ENCODE measurements around the gene SLC39A9.
A peak's percentile ranks its signal among the peaks of the same experiment; 100 is the strongest.

The SLC39A9 gene

DNA sequence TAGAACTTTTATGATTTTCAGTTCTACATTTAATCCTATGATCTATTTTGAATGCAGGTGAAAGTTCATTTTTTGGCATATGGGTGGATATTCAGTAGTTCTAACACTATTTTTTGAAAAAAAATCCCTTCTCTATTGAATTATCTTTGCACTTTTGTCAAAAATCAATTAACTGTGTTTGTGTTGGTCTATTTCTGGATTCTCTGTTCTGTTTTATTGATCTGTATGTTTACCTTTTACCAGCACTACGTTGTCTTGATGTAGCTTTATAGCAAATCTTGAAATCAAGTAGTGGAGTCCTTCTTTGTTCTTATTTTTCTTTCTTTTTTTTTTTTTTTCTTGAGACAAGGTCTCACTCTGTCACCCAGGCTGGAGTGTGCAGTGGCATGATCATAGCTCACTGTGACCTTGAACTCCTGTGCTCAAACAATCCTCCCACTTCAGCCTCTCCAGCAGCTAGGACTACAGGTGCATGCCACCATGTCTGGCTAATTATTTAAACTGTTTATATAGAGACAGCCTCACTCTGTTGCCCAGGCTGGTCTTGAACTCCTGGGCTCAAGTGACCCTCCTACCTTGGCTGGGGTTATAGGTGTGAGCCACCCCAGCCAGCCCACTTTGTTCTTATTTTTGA, 31.9 kb downstream of the SLC39A9 start:
- H3K4me3 ChIP-seq (ENCODE audit: low read depth, low read length) = no peak overlapping the region
- TF ChIP-seq, protein P1, sequence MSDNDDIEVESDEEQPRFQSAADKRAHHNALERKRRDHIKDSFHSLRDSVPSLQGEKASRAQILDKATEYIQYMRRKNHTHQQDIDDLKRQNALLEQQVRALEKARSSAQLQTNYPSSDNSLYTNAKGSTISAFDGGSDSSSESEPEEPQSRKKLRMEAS (IDR thresholded peaks at IDR 0.05; ENCODE audit: low read depth, low read length) = no peak
- TF ChIP-seq, protein P2, sequence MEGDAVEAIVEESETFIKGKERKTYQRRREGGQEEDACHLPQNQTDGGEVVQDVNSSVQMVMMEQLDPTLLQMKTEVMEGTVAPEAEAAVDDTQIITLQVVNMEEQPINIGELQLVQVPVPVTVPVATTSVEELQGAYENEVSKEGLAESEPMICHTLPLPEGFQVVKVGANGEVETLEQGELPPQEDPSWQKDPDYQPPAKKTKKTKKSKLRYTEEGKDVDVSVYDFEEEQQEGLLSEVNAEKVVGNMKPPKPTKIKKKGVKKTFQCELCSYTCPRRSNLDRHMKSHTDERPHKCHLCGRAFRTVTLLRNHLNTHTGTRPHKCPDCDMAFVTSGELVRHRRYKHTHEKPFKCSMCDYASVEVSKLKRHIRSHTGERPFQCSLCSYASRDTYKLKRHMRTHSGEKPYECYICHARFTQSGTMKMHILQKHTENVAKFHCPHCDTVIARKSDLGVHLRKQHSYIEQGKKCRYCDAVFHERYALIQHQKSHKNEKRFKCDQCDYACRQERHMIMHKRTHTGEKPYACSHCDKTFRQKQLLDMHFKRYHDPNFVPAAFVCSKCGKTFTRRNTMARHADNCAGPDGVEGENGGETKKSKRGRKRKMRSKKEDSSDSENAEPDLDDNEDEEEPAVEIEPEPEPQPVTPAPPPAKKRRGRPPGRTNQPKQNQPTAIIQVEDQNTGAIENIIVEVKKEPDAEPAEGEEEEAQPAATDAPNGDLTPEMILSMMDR (IDR thresholded peaks at IDR 0.05; ENCODE audit: low read depth, low read length) = no peak
- TF ChIP-seq MYC (IDR thresholded peaks at IDR 0.05; ENCODE audit: low read depth, low read length) = no peak
- TF ChIP-seq POLR2A (IDR thresholded peaks at IDR 0.05; ENCODE audit: extremely low read depth, insufficient read length) = no peak
- DNase-seq (ENCODE audit: low read depth) = no peak

DNA sequence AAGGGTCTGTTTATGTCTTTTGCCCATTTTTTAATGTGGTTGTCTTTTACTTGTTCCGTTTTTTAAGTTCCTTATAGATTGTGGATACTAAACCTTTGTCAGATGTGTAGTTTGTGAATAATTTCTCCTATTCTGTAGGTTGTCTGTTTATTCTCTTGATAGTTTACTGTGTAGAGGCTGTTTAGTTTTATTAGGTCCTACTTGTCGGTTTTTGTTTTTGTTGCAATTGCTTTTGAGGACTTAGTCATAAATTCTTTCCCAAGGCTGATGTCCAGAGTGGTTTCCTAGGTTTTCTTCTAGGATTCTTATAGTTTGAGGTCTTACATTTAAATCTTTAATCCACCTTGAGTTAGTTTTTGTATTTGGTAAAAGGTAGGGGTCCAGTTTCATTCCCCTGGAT, 33.9 kb downstream of the SLC39A9 start:
- TF ChIP-seq, protein P1 (IDR thresholded peaks at IDR 0.05; ENCODE audit: low read depth, low read length) = no peak
- TF ChIP-seq POLR2A (IDR thresholded peaks at IDR 0.05; ENCODE audit: extremely low read depth, insufficient read length) (no peak), MYC (IDR thresholded peaks at IDR 0.05; ENCODE audit: low read depth, low read length) (no peak)
- TF ChIP-seq, protein P2 (IDR thresholded peaks at IDR 0.05; ENCODE audit: low read depth, low read length) = no peak
- no peak for DNase-seq (ENCODE audit: low read depth)
- H3K4me3 ChIP-seq (ENCODE audit: low read depth, low read length) = no peak overlapping the region

DNA sequence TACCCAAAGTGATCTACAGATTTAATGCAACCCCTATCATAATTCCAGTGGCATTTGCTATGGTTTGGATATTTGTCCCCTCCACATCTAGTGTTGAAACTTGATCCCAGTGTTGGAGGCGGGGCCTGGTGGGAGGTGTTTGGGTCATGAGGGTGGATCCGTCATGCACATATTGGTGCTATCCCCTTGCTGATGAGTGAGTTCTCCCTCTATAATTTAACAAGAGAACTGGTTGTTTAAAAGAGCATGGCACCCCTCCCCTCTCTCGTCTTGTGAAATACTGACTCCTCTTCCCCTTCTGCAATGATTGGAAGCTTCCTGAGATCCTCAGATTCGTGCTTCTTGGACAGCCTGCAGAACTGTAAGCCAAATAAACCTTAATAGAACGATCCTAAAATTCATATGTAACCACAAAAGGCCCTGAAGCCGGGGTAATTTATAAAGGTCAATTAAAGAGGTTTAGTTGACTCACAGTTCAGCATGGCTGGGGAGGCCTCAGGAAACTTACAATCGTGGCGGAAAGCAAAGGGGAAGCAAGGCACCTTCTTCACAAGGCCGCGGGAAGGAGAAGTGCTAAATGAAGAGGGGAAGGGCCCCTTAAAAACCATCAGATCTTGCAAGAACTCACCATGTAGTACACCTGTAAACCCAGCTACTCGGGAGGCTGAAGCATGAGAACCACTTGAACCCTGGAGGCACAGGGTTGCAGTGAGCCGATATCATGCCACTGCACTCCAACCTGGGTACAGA, 41.2 kb downstream of the SLC39A9 start:
- TF ChIP-seq MYC (IDR thresholded peaks at IDR 0.05; ENCODE audit: low read depth, low read length) = peak; percentile 25; the same call in 1 of the 2 replicates
- TF ChIP-seq, protein P2 (IDR thresholded peaks at IDR 0.05; ENCODE audit: low read depth, low read length) = no peak
- no peak overlapping the region for H3K4me3 ChIP-seq (ENCODE audit: low read depth, low read length)
- peak; percentile 75 for DNase-seq (ENCODE audit: low read depth)

DNA sequence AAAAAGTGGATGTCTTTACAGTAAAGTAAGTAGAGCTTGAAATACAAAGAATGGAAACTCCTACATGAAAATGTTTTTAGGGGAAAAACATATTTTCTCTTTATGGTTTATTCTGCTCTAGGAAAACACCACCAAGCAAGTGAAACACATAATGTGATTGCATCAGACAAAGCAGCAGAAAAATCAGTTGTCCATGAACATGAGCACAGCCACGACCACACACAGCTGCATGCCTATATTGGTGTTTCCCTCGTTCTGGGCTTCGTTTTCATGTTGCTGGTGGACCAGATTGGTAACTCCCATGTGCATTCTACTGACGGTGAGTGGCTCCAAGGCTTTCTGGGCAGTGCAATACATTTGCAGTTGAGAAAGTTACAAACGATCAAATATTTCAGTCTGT, 43.5 kb downstream of the SLC39A9 start:
- no peak overlapping the region for H3K4me3 ChIP-seq (ENCODE audit: low read depth, low read length)
- peak; percentile 21 for DNase-seq (ENCODE audit: low read depth)
- TF ChIP-seq, protein P2 (IDR thresholded peaks at IDR 0.05; ENCODE audit: low read depth, low read length) = no peak
- TF ChIP-seq MYC (IDR thresholded peaks at IDR 0.05; ENCODE audit: low read depth, low read length) = no peak
- TF ChIP-seq, protein P1 (IDR thresholded peaks at IDR 0.05; ENCODE audit: low read depth, low read length) = no peak

DNA sequence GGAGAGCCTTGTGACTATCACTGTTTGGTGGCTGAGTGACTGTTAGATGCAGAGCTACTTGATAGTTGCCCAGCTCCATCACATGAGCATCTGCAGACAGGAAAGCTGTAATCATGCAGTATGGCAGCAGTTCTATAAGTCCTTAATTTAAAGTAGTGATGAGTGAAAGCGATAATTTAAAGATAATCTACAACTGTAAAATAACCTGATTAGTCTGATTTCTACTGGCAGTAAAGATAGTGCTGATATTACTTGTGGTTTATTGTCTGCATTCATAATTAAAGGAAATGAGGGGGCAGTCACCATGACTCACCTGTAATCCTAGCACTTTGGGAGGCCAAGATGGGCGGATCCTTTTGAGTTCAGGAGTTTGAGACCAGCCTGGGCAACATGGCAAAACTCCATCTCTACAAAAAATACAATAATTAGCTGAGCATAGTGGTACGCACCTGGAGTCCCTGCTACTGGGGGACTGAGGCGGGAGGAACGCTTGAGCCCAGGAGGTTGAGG, 44.9 kb downstream of the SLC39A9 start:
- no peak overlapping the region for H3K4me3 ChIP-seq (ENCODE audit: low read depth, low read length)
- DNase-seq (ENCODE audit: low read depth) = no peak
- TF ChIP-seq, protein P2 (IDR thresholded peaks at IDR 0.05; ENCODE audit: low read depth, low read length) = no peak
- no peak for TF ChIP-seq POLR2A (IDR thresholded peaks at IDR 0.05; ENCODE audit: extremely low read depth, insufficient read length)
- TF ChIP-seq MYC (IDR thresholded peaks at IDR 0.05; ENCODE audit: low read depth, low read length) = no peak
- TF ChIP-seq, protein P1 (IDR thresholded peaks at IDR 0.05; ENCODE audit: low read depth, low read length) = no peak

Measured in NB4 (cell line).